Suprapubic skin (tissue), 4 donors: ENCODE results near the gene CAMTA1.

Source experiments
- CTCF ChIP-seq, 2 donors: fragments of 200-600 bp in 1 of 2; fragments of 450-650 bp in 1 of 2; sonication (generic) in 1 of 2; IDR thresholded peaks; one replicate each; pipeline ENCODE4 v1.5.1; 2016 to 2019; ENCODE audit warnings: antibody characterized with exemption in 2 of 2, mild to moderate bottlenecking in 1 of 2, moderate library complexity in 1 of 2
- EP300 ChIP-seq: sonication (generic); formaldehyde crosslinking; IDR thresholded peaks from one replicate; pipeline ENCODE4 v1.6.1; 2017; ENCODE audit warnings: antibody characterized with exemption
- POLR2A ChIP-seq, 2 donors: fragments of 450-650 bp; IDR thresholded peaks; one replicate each; pipeline ENCODE4 v1.6.1; 2017; ENCODE audit warnings: antibody characterized with exemption in 2 of 2, mild to moderate bottlenecking in 2 of 2, moderate library complexity in 2 of 2
- POLR2AphosphoS5 ChIP-seq, 3 donors: sonication (generic); formaldehyde crosslinking; IDR thresholded peaks; one replicate each; pipeline ENCODE4 v1.6.1; 2017; ENCODE audit warnings: antibody characterized with exemption in 3 of 3

- no peak for TF ChIP-seq EP300
- no peak for TF ChIP-seq CTCF (IDR thresholded peaks at IDR 0.05)
- no peak for TF ChIP-seq POLR2AphosphoS5 (IDR thresholded peaks at IDR 0.05)
- no peak for TF ChIP-seq POLR2A (IDR thresholded peaks at IDR 0.05)
Observed at GRCh38 chr1:7586031-7586941, 801.0 kb downstream of the CAMTA1 start.
